Measurements from ENCODE around the gene ZNF280B. TPM values are rescaled to one million over a fixed set of nuclear protein-coding genes. Genes with fewer than 3 reads are reported as not detected.

Gene ZNF280B
- total and polyA plus RNA-seq, 2 experiments from 2014 or later: 1.5 to 2.6 TPM

GRCh38 chr22:22486132-22486899 is 22.2 kb downstream of the ZNF280B start:
- H3K27me3 ChIP-seq: no peaks in the 10 kb centered on the region
- no peaks in the 10 kb centered on the region for H3K79me2 ChIP-seq
- no peaks in the 10 kb centered on the region for H3K9me2 ChIP-seq (replicated peaks; ENCODE audit: insufficient read depth)
- H3K4me1 ChIP-seq (ENCODE audit: insufficient read depth): no peaks in the 10 kb centered on the region
- 87% methylated on average over 4 of the region's 4 CpGs for WGBS (ENCODE audit: low lambda C conversion rate, missing lambda C conversion rate)
- H2AFZ ChIP-seq: no peak overlapping the region
- no peak overlapping the region for H3K27ac ChIP-seq
- TF ChIP-seq EZH2 (IDR thresholded peaks at IDR 0.05; ENCODE audit: borderline replicate concordance): no peak
- TF ChIP-seq EZH2phosphoT487 (IDR thresholded peaks at IDR 0.05; ENCODE audit: low read depth, severe bottlenecking, unreplicated experiment): no peak
- no peak for TF ChIP-seq CTCF (IDR thresholded peaks at IDR 0.05; ENCODE audit: poor library complexity)
- no peak overlapping the region for H3K4me3 ChIP-seq
- no peaks in the 10 kb centered on the region for H3K36me3 ChIP-seq (replicated peaks; ENCODE audit: insufficient read depth, low read depth)
- H4K20me1 ChIP-seq (ENCODE audit: insufficient read depth, poor library complexity, severe bottlenecking): no peaks in the 10 kb centered on the region
- no peak for DNase-seq (ENCODE audit: low spot score)
- no peaks in the 10 kb centered on the region for H3K9me3 ChIP-seq (ENCODE audit: low read depth)
- H3K4me2 ChIP-seq: no peak overlapping the region

GRCh38 chr22:22485524-22485923 is 23.0 kb downstream of the ZNF280B start:
- no peak for TF ChIP-seq EZH2phosphoT487 (IDR thresholded peaks at IDR 0.05; ENCODE audit: low read depth, severe bottlenecking, unreplicated experiment)
- TF ChIP-seq CTCF (IDR thresholded peaks at IDR 0.05; ENCODE audit: poor library complexity): no peak
- TF ChIP-seq EZH2 (IDR thresholded peaks at IDR 0.05; ENCODE audit: borderline replicate concordance): no peak
- H3K27ac ChIP-seq: no peak overlapping the region
- no peaks in the 10 kb centered on the region for H3K9me2 ChIP-seq (replicated peaks; ENCODE audit: insufficient read depth)
- DNase-seq (ENCODE audit: low spot score): no peak
- H3K4me1 ChIP-seq (ENCODE audit: insufficient read depth): peaks cover 3% of the 10 kb centered on the region
- no peaks in the 10 kb centered on the region for H3K9me3 ChIP-seq (ENCODE audit: low read depth)
- no peak overlapping the region for H3K4me2 ChIP-seq
- no peaks in the 10 kb centered on the region for H3K79me2 ChIP-seq
- no peaks in the 10 kb centered on the region for H3K36me3 ChIP-seq (replicated peaks; ENCODE audit: insufficient read depth, low read depth)
- no peak overlapping the region for H3K4me3 ChIP-seq
- no peaks in the 10 kb centered on the region for H4K20me1 ChIP-seq (ENCODE audit: insufficient read depth, poor library complexity, severe bottlenecking)
- H3K27me3 ChIP-seq: no peaks in the 10 kb centered on the region
- 94% methylated on average over 3 of the region's 3 CpGs for WGBS (ENCODE audit: low lambda C conversion rate, missing lambda C conversion rate)
- no peak overlapping the region for H2AFZ ChIP-seq

DNA sequence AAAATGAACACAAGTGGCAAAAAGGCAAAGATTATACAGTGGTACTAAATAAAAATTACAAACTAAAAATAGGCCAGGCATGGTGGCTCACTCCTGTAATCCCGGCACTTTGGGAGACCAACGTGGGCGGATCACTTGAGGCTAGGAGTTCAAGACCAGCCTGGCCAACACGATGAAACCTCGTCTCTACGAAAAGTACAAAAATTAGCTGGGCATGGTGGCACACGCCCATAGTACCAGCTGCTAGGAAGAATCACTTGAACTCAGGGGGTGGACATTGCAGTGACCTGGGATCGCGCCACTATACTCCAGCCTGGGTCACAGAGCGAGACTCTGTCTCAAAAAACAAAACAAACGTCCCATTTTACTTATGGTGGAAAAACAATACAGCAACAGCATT is 24.5 kb downstream of the ZNF280B start:
- Histone ChIP-seq H3K4me3 (no peak overlapping the region), H3K27ac (no peak overlapping the region), H3K4me1 (ENCODE audit: insufficient read depth) (peaks cover 5% of the 10 kb centered on the region), H2AFZ (no peak overlapping the region), H3K27me3 (no peaks in the 10 kb centered on the region), H4K20me1 (ENCODE audit: insufficient read depth, poor library complexity, severe bottlenecking) (no peaks in the 10 kb centered on the region), H3K36me3 (replicated peaks; ENCODE audit: insufficient read depth, low read depth) (no peaks in the 10 kb centered on the region), H3K4me2 (no peak overlapping the region), H3K79me2 (no peaks in the 10 kb centered on the region), H3K9me3 (ENCODE audit: low read depth) (no peaks in the 10 kb centered on the region), H3K9me2 (replicated peaks; ENCODE audit: insufficient read depth) (no peaks in the 10 kb centered on the region)
- DNase-seq (ENCODE audit: low spot score): no peak
- no peak for TF ChIP-seq EZH2 (IDR thresholded peaks at IDR 0.05; ENCODE audit: borderline replicate concordance)
- TF ChIP-seq EZH2phosphoT487 (IDR thresholded peaks at IDR 0.05; ENCODE audit: low read depth, severe bottlenecking, unreplicated experiment): no peak
- no peak for TF ChIP-seq CTCF (IDR thresholded peaks at IDR 0.05; ENCODE audit: poor library complexity)
- 99% methylated on average over 10 of the region's 11 CpGs for WGBS (ENCODE audit: low lambda C conversion rate, missing lambda C conversion rate)

All from hepatocyte (in vitro differentiated cells).